ENCODE measurements around the gene DNAH14.
"Not testable (repeated sequence)": the region's sequence is repeated elsewhere in the genome, so short reads cannot be mapped to it uniquely, and the experiment has no call there.

The DNAH14 gene

DNA sequence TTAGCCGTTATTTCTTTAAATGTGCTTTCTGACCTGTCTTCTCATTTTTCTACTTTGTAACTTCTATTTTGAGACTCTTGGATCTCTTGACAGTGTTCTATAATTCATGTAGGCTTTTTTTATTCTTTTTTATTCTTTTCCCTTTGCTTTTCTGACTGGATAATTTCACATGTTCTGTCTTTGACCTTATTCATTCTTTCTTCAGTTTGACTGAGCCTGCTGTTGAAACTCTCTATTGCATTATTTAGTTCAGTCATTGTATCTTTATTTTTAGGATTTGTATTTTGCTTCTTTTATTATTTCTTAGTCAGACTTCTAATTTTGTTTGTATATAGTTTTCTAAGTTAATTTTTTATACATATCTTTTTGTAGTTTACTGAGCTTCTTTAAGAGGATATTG lies 66.1 kb downstream of the DNAH14 start:
- ATAC-seq (replicated peaks) (no peak), DNase-seq (no peak)
- H3K9me3 Mint-ChIP-seq, result peaks cover 11 to 22% of the 10 kb centered on the region in 2 donors
- H3K4me1 Mint-ChIP-seq, result no peaks in the 10 kb centered on the region
- H3K4me3 Mint-ChIP-seq, result no peak overlapping the region
- peaks cover 0 to 1% of the 10 kb centered on the region in 2 donors for H3K36me3 Mint-ChIP-seq
- peaks cover 3 to 8% of the 10 kb centered on the region in 2 donors for H3K27me3 Mint-ChIP-seq
- no peak overlapping the region for H3K27ac Mint-ChIP-seq

DNA sequence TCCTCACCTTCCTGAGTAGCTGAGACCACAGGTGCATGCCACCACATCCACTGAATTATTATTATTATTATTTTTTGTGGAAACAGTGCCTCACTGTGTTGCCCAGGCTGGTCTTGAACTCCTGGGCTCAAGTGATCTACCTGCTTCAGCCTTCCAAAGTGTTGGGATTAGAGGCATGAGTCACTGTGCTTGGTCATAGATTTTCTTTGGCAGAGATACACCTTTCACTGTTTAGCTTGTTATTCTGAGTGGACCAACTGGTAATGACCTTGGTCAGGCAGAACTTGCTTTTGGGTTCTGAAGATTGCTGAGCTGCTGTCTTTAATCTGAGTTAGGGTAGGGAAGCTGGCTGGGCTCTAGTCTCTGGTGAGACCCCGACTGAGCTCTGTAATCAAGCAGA lies 66.8 kb downstream of the DNAH14 start:
- H3K36me3 Mint-ChIP-seq, result peaks cover 0 to 2% of the 10 kb centered on the region in 2 donors
- DNase-seq, result no peak
- H3K9me3 Mint-ChIP-seq, result peaks cover 14 to 25% of the 10 kb centered on the region in 2 donors
- no peak overlapping the region for H3K27ac Mint-ChIP-seq
- no peak overlapping the region for H3K4me3 Mint-ChIP-seq
- ATAC-seq (replicated peaks), result no peak
- H3K4me1 Mint-ChIP-seq, result no peaks in the 10 kb centered on the region
- H3K27me3 Mint-ChIP-seq, result peaks cover 3 to 13% of the 10 kb centered on the region in 2 donors

DNA sequence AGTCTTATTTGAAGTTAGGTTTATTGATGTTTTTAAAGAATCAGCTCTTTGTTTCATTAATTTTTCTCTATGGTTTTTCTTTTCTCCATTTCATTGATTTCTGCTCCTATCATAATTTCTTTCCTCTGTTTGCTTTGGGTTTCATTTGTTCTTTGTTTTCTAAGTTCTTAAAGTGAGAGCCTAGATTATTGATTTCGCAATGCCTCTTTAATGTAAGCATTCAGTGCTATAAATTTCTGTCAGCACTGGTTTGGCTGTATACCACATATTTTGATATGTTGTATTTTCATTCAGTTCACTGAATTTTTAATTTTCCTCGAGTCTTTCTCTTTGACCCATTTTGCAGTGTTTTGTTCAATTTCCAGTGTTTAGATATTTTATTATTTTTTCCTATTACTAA lies 68.7 kb downstream of the DNAH14 start:
- peaks cover 0 to 2% of the 10 kb centered on the region in 2 donors for H3K36me3 Mint-ChIP-seq
- ATAC-seq (replicated peaks) (no peak), DNase-seq (no peak)
- H3K27me3 Mint-ChIP-seq, result peaks cover 0 to 14% of the 10 kb centered on the region in 2 donors
- H3K27ac Mint-ChIP-seq, result no peak overlapping the region
- no peaks in the 10 kb centered on the region for H3K4me1 Mint-ChIP-seq
- H3K4me3 Mint-ChIP-seq, result no peak overlapping the region
- H3K9me3 Mint-ChIP-seq, result peaks cover 14 to 23% of the 10 kb centered on the region in 2 donors

DNA sequence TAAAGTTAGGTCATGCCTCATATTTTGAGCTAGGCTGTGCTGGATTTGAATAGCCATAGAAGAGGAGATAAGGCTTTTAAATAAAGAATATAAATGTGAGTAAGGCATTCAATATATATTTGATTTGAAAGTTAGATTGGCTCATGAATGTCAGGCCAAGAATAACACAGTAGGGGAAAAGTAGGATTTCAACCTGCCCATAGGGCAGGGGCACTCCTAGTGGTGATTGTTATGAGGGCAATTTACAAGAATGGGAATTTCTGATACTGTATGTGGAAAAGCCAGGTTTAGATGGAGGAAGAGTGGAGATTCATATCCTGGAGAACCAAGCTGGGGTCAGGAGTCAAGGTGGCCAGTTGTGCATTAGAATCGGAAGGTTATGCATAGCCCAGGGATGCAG lies 74.9 kb downstream of the DNAH14 start:
- DNase-seq (no peak), ATAC-seq (replicated peaks) (no peak)
- Mint-ChIP-seq H3K27ac (no peak overlapping the region), H3K27me3 (peaks cover 0 to 14% of the 10 kb centered on the region in 2 donors), H3K4me1 (no peaks in the 10 kb centered on the region), H3K36me3 (peaks cover 0 to 3% of the 10 kb centered on the region in 2 donors), H3K9me3 (peaks cover 16 to 17% of the 10 kb centered on the region in 2 donors), H3K4me3 (no peak overlapping the region)

DNA sequence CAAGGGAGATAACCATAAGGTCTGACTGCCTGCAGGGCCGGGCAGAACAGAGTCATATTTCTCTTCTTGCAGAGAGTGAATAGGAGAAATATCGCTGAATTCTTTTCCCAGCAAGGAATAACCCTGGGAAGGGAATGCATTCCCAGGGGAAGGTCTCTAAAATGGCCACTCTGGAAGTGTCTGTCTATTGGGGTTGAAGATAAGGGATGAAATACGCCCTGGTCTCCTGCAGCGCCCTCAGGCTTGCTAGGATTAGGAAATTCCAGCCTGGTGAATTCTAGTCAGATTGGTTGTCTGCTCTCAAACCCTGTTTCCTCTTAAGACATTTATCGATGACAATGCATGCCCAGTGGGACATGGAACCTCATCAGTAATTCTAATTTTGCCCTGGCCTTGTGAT lies 76.9 kb downstream of the DNAH14 start:
- not testable (repeated sequence) for H3K27me3 Mint-ChIP-seq; H3K36me3 Mint-ChIP-seq; DNase-seq; ATAC-seq (replicated peaks); H3K4me3 Mint-ChIP-seq; H3K27ac Mint-ChIP-seq; H3K4me1 Mint-ChIP-seq
- H3K9me3 Mint-ChIP-seq, result peaks cover 12 to 14% of the 10 kb centered on the region in 2 donors

DNA sequence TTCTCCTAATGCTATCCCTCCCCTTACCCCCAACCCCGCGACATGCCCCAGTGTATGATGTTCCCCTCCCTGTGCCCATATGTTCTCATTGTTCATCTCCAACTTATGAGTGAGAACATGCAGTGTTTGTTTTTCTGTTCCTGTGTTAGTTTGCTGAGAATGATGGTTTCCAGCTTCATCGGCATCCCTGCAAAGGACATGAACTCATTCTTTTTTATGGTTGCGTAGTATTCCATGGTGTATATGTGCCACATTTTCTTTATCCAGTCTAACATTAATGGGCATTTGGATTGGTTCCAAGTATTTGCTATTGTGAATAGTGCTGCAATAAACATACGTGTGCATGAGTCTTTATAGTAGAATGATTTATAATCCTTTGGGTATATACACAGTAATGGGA lies 78.6 kb downstream of the DNAH14 start:
- not testable (repeated sequence) for ATAC-seq (replicated peaks); DNase-seq; H3K36me3 Mint-ChIP-seq; H3K27ac Mint-ChIP-seq; H3K4me1 Mint-ChIP-seq; H3K27me3 Mint-ChIP-seq; H3K4me3 Mint-ChIP-seq
- H3K9me3 Mint-ChIP-seq, result peaks cover 12 to 14% of the 10 kb centered on the region in 2 donors

DNA sequence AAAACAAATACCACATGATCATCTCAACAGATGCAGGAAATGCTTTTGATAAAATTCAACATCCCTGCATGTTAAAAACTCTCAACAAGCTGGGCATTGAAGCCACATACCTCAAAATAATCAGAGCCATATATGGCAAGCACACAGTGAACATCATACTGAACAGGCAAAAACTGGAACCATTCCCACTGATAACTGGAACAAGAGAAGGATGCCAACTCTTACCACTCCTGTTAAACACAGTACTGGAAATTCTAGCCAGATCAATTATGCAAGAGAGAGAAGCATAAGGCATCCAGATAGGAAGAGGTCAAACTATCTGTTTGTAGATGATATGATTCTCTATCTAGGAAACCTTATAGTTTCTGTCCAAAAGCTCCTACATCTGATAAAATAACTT lies 91.6 kb downstream of the DNAH14 start:
- Mint-ChIP-seq H3K9me3 (peaks cover 3 to 8% of the 10 kb centered on the region in 2 donors), H3K4me3 (no peak overlapping the region), H3K27me3 (peaks cover 0 to 6% of the 10 kb centered on the region in 2 donors), H3K27ac (no peak overlapping the region), H3K4me1 (no peaks in the 10 kb centered on the region), H3K36me3 (no peaks in the 10 kb centered on the region)
- ATAC-seq (replicated peaks) (no peak), DNase-seq (no peak)

DNA sequence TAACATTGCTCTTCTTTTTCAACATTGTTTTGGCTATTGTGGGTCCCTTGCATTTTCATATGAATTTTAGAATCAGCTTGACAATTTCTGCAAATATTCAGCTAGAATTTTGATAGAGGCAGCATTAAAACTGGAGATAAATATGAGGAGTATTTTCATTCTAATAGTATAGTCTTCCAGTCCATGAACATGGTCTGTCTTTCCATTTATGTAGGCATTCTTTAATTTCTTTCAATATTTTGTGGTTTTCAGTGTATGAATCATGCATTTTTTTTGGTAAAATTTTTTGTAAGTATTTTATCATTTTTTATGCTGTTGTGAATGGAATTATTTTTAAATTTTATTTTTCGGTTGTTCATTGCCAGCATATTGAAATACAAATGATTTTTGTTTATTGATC lies 97.2 kb downstream of the DNAH14 start:
- no peaks in the 10 kb centered on the region for H3K27me3 Mint-ChIP-seq
- peaks cover 7 to 8% of the 10 kb centered on the region in 2 donors for H3K9me3 Mint-ChIP-seq
- H3K36me3 Mint-ChIP-seq, result no peaks in the 10 kb centered on the region
- no peaks in the 10 kb centered on the region for H3K4me1 Mint-ChIP-seq
- ATAC-seq (replicated peaks) (no peak), DNase-seq (no peak)
- no peak overlapping the region for H3K27ac Mint-ChIP-seq
- no peak overlapping the region for H3K4me3 Mint-ChIP-seq

DNA sequence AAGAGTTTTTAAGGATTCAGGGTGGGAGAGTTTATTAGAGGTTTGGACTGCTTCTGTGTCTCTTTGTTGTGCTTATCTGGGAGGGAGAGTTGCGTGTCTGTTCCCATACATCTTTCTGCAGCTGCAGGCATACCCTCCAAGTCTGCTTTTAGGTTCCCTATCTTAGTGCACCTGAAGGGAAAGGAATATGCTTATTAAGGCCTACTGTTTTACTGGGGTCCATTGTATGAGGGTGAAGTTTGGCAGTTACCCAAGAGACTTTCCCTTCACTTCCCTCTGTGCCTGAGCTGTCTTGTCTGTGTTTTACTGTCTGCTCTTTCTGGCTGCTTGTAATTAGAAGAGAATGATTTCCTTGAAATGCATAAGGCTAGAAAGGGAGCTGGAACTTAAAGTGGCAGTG lies 107.0 kb downstream of the DNAH14 start:
- not testable (repeated sequence) for H3K4me3 Mint-ChIP-seq; H3K4me1 Mint-ChIP-seq; H3K27me3 Mint-ChIP-seq; H3K9me3 Mint-ChIP-seq; DNase-seq; H3K36me3 Mint-ChIP-seq; H3K27ac Mint-ChIP-seq; ATAC-seq (replicated peaks)

DNA sequence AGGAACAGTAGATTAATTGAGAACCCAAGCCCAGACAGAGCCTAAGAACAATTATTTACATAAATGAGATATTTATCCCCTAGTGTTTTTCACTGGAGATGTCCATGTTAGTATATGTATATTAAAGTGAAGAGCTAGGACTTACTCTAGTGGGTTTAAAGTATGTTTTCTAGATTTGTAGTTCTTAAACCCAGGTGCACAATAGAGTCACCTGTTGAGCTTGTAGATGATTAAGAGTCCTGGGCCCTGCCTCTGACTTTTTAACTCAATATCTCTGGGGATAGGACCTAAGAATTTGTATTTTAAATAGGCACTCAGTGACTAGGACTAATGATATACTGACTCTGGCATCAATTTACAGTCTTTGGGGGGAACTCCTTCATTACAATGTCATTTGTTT lies 112.8 kb downstream of the DNAH14 start:
- Mint-ChIP-seq H3K4me1 (no peaks in the 10 kb centered on the region), H3K9me3 (no peaks in the 10 kb centered on the region), H3K27me3 (no peaks in the 10 kb centered on the region), H3K36me3 (no peaks in the 10 kb centered on the region), H3K27ac (no peak overlapping the region), H3K4me3 (no peak overlapping the region)
- DNase-seq (no peak), ATAC-seq (replicated peaks) (no peak)

DNA sequence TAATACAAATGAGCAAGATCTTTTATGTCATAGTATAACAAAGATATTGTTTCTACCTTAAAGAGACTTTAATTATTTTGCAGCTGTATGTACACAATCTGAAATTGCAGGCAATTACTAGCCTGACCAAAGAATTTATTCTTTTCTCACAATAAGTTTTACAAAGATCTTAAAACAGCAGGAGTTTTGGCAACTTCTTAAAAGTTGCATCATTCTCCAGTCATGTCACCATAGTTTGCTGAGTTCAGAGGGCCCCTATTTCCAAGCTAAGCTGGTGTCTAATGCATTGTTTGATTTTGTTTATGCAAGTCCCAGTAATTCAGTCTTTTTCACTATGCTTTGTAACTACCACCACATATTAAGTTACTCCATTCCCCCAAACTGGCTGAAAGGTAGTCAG lies 114.8 kb downstream of the DNAH14 start:
- Mint-ChIP-seq H3K27me3 (no peaks in the 10 kb centered on the region), H3K27ac (no peak overlapping the region), H3K4me1 (no peaks in the 10 kb centered on the region), H3K36me3 (no peaks in the 10 kb centered on the region), H3K4me3 (no peak overlapping the region), H3K9me3 (no peaks in the 10 kb centered on the region)
- no peak for ATAC-seq (replicated peaks)
- DNase-seq, result no peak

DNA sequence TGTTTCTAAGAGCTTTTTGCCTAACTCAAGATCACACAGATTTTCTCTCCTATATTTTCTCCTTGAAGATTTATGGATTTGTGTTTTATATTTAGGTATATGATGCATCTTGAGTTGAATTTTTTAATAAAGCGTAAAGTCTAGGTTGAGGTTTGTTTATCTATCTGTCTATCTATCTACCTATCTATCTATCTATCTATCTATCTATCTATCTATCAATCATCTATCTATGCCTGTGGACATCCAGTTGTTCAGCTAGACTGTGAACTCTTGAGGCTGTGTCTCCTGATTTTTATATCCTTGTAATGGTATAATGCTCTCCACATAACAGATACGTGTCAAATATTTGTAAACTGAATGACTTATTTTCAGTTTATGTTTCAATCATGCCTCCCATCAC lies 120.1 kb downstream of the DNAH14 start:
- Mint-ChIP-seq H3K27me3 (no peaks in the 10 kb centered on the region), H3K4me3 (no peak overlapping the region), H3K27ac (no peak overlapping the region), H3K4me1 (no peaks in the 10 kb centered on the region), H3K36me3 (no peaks in the 10 kb centered on the region), H3K9me3 (no peaks in the 10 kb centered on the region)
- DNase-seq, result no peak
- ATAC-seq (replicated peaks), result no peak

DNA sequence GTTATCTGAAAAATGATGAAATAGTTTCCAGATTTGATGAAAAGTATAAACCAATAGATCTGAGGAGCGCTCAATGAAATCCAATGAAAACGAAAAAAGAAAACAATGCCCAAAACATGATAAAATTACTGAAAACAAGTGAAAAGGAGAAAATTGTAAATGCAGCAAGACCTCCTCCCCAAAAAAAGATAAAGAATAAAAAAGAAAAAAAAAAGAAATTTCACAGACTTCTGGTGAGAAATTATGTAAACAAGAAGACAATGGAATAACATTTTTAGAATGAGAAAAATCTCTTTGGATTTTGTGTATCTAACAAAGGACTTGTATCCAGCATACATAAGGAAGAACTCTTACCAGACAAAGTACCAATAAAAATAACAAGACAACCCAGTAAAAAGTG lies 134.2 kb downstream of the DNAH14 start:
- no peaks in the 10 kb centered on the region for H3K36me3 Mint-ChIP-seq
- peaks cover 9 to 13% of the 10 kb centered on the region in 2 donors for H3K9me3 Mint-ChIP-seq

DNA sequence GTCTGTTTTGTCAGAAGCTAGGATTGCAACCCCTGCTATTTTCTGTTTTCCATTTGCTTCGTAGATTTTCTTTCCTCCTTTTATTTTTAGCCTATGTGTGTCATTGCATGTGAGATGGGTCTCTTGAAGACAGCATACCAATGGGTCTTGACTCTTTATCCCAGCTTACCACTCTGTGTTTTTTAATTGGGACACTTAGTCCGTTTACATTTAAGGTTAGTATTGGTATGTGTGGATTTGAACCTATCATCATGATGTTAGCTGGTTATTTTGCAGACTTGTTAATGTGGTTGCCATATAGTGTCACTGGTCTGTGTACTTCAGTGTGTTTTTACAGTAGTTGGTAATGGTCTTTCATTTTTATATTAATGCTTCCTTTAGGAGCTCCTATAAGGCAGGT lies 141.5 kb downstream of the DNAH14 start:
- Mint-ChIP-seq H3K36me3 (peaks cover 0 to 10% of the 10 kb centered on the region in 2 donors), H3K9me3 (peaks cover 25 to 28% of the 10 kb centered on the region in 2 donors)
- ATAC-seq (replicated peaks), result no peak

More for the DNA sequence above, 134.2 kb downstream of the DNAH14 start:
- no peak for DNase-seq
- H3K27me3 Mint-ChIP-seq, result peaks cover 0 to 10% of the 10 kb centered on the region in 2 donors
- H3K4me1 Mint-ChIP-seq, result no peaks in the 10 kb centered on the region
- no peak overlapping the region for H3K27ac Mint-ChIP-seq
- H3K4me3 Mint-ChIP-seq, result no peak overlapping the region
- ATAC-seq (replicated peaks), result no peak

DNA sequence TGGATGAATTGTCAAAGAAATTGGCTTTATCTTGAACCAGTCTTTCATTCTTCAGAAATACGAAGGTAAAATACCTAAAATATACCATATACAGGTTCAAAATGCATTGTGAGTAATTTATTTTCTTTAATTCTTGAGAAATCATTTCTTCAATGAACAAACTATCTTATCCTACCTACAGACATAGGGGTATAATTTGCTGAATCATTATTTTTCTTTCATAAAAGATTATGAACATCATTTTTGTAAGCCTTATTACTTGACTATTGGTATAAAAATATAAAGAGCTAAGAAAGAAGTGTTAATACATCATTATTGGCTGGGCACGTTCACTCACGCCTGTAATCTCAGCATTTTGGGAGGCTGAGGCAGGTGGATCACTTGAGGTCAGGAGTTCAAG lies 167.7 kb downstream of the DNAH14 start:
- Mint-ChIP-seq H3K36me3 (no peaks in the 10 kb centered on the region), H3K27ac (no peak overlapping the region), H3K4me3 (no peak overlapping the region), H3K27me3 (no peaks in the 10 kb centered on the region), H3K9me3 (peaks cover 7 to 9% of the 10 kb centered on the region in 2 donors), H3K4me1 (no peaks in the 10 kb centered on the region)
- DNase-seq, result no peak
- no peak for ATAC-seq (replicated peaks)

More for the DNA sequence above, 141.5 kb downstream of the DNAH14 start:
- Mint-ChIP-seq H3K4me3 (no peak overlapping the region), H3K27me3 (no peaks in the 10 kb centered on the region), H3K27ac (no peak overlapping the region), H3K4me1 (no peaks in the 10 kb centered on the region)
- no peak for DNase-seq

DNA sequence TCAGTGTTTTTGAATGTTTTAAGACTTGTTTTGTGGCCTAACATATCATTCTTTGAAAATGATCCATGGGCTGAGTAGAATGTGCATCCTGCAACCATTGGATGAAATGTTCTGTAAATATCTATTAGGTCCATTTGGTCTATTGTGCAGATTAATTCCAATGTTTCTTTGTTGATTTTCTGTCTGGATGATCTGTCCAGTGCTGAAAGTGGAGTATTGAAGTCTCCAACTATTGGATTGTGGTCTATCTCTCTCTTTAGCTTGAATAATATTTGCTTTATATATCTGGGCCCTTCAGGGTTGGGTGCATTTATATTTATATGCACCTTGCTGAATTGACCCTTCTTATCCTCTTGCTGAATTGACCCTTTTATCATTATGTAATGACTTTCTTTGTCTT lies 181.5 kb downstream of the DNAH14 start:
- H3K4me1 Mint-ChIP-seq, result no peaks in the 10 kb centered on the region
- no peak overlapping the region for H3K4me3 Mint-ChIP-seq
- no peaks in the 10 kb centered on the region for H3K36me3 Mint-ChIP-seq
- peaks cover 0 to 4% of the 10 kb centered on the region in 2 donors for H3K9me3 Mint-ChIP-seq
- no peaks in the 10 kb centered on the region for H3K27me3 Mint-ChIP-seq
- ATAC-seq (replicated peaks), result no peak
- no peak for DNase-seq
- no peak overlapping the region for H3K27ac Mint-ChIP-seq
